Rectal smooth muscle tissue (tissue), 1 donor: Measurements from ENCODE around the gene KIF2A.

ENCODE experiments used
- H3K27ac ChIP-seq: one replicate; pipeline ENCODE4 v1.7.0; 2013; ENCODE audit warnings: low read depth, low read length, inconsistent platforms
- H3K27me3 ChIP-seq: one replicate; pipeline ENCODE4 v1.7.0; 2013; ENCODE audit warnings: low read length; ENCODE audit not compliant: control insufficient read depth, insufficient read depth
- H3K36me3 ChIP-seq: one replicate; pipeline ENCODE4 v1.7.0; 2013; ENCODE audit warnings: low read length; ENCODE audit not compliant: control insufficient read depth, insufficient read depth
- H3K4me1 ChIP-seq: one replicate; pipeline ENCODE4 v1.7.0; 2013; ENCODE audit warnings: low read length; ENCODE audit not compliant: control insufficient read depth, insufficient read depth
- H3K4me3 ChIP-seq: one replicate; pipeline ENCODE4 v1.7.0; 2013; ENCODE audit warnings: low read length
- H3K9ac ChIP-seq: one replicate; pipeline ENCODE4 v1.7.0; 2013; ENCODE audit warnings: low read length

KIF2A gene

GRCh38 chr5:62340979-62341378 lies 35.0 kb downstream of the KIF2A start:
- no peak overlapping the region for H3K9ac ChIP-seq
- no peaks in the 10 kb centered on the region for H3K4me1 ChIP-seq
- no peak overlapping the region for H3K27ac ChIP-seq
- no peaks in the 10 kb centered on the region for H3K36me3 ChIP-seq
- no peak overlapping the region for H3K4me3 ChIP-seq
- no peaks in the 10 kb centered on the region for H3K27me3 ChIP-seq

GRCh38 chr5:62341783-62342475 lies 35.9 kb downstream of the KIF2A start:
- no peak overlapping the region for H3K9ac ChIP-seq
- H3K27me3 ChIP-seq, result no peaks in the 10 kb centered on the region
- no peaks in the 10 kb centered on the region for H3K36me3 ChIP-seq
- no peak overlapping the region for H3K27ac ChIP-seq
- no peaks in the 10 kb centered on the region for H3K4me1 ChIP-seq
- no peak overlapping the region for H3K4me3 ChIP-seq

GRCh38 chr5:62342476-62342837 lies 36.5 kb downstream of the KIF2A start:
- H3K27me3 ChIP-seq, result no peaks in the 10 kb centered on the region
- H3K36me3 ChIP-seq, result no peaks in the 10 kb centered on the region
- H3K4me3 ChIP-seq, result no peak overlapping the region
- no peaks in the 10 kb centered on the region for H3K4me1 ChIP-seq
- no peak overlapping the region for H3K9ac ChIP-seq
- H3K27ac ChIP-seq, result no peak overlapping the region

- H3K4me3 ChIP-seq, result no peak overlapping the region
- H3K27ac ChIP-seq, result no peak overlapping the region
- no peaks in the 10 kb centered on the region for H3K4me1 ChIP-seq
- H3K27me3 ChIP-seq, result no peaks in the 10 kb centered on the region
- H3K9ac ChIP-seq, result no peak overlapping the region
- no peaks in the 10 kb centered on the region for H3K36me3 ChIP-seq
Observed at GRCh38 chr5:62343428-62343827, 37.4 kb downstream of the KIF2A start.

- Histone ChIP-seq H3K36me3 (no peaks in the 10 kb centered on the region), H3K27ac (no peak overlapping the region), H3K4me1 (no peaks in the 10 kb centered on the region), H3K9ac (no peak overlapping the region), H3K4me3 (no peak overlapping the region), H3K27me3 (no peaks in the 10 kb centered on the region)
Observed at GRCh38 chr5:62346748-62347147, 40.7 kb downstream of the KIF2A start.

GRCh38 chr5:62347928-62348327 lies 41.9 kb downstream of the KIF2A start:
- Histone ChIP-seq H3K36me3 (no peaks in the 10 kb centered on the region), H3K9ac (no peak overlapping the region), H3K27ac (no peak overlapping the region), H3K27me3 (no peaks in the 10 kb centered on the region), H3K4me3 (no peak overlapping the region), H3K4me1 (no peaks in the 10 kb centered on the region)

GRCh38 chr5:62348723-62349481 lies 42.9 kb downstream of the KIF2A start:
- Histone ChIP-seq H3K9ac (no peak overlapping the region), H3K27me3 (no peaks in the 10 kb centered on the region), H3K4me3 (no peak overlapping the region), H3K4me1 (no peaks in the 10 kb centered on the region), H3K36me3 (no peaks in the 10 kb centered on the region), H3K27ac (no peak overlapping the region)

GRCh38 chr5:62354028-62354874 lies 48.2 kb downstream of the KIF2A start:
- peaks cover 3% of the 10 kb centered on the region for H3K36me3 ChIP-seq
- H3K27me3 ChIP-seq, result no peaks in the 10 kb centered on the region
- no peak overlapping the region for H3K4me3 ChIP-seq
- H3K4me1 ChIP-seq, result no peaks in the 10 kb centered on the region
- no peak overlapping the region for H3K27ac ChIP-seq
- no peak overlapping the region for H3K9ac ChIP-seq

- no peak overlapping the region for H3K27ac ChIP-seq
- H3K9ac ChIP-seq, result no peak overlapping the region
- no peaks in the 10 kb centered on the region for H3K27me3 ChIP-seq
- no peaks in the 10 kb centered on the region for H3K4me1 ChIP-seq
- H3K4me3 ChIP-seq, result no peak overlapping the region
- H3K36me3 ChIP-seq, result peaks cover 7% of the 10 kb centered on the region
Observed at GRCh38 chr5:62362701-62363100, 56.7 kb downstream of the KIF2A start.

GRCh38 chr5:62369039-62369438 lies 63.0 kb downstream of the KIF2A start:
- Histone ChIP-seq H3K4me1 (no peaks in the 10 kb centered on the region), H3K36me3 (peaks cover 7% of the 10 kb centered on the region), H3K9ac (no peak overlapping the region), H3K27me3 (no peaks in the 10 kb centered on the region), H3K27ac (no peak overlapping the region), H3K4me3 (no peak overlapping the region)

GRCh38 chr5:62371409-62371808 lies 65.4 kb downstream of the KIF2A start:
- H3K27me3 ChIP-seq, result no peaks in the 10 kb centered on the region
- no peaks in the 10 kb centered on the region for H3K4me1 ChIP-seq
- no peak overlapping the region for H3K9ac ChIP-seq
- H3K36me3 ChIP-seq, result peaks cover 5% of the 10 kb centered on the region
- H3K4me3 ChIP-seq, result no peak overlapping the region
- H3K27ac ChIP-seq, result no peak overlapping the region

- H3K4me3 ChIP-seq, result no peak overlapping the region
- H3K36me3 ChIP-seq, result peaks cover 5% of the 10 kb centered on the region
- H3K4me1 ChIP-seq, result no peaks in the 10 kb centered on the region
Observed at GRCh38 chr5:62372600-62372999, 66.6 kb downstream of the KIF2A start.

More at GRCh38 chr5:62372600-62372999, 66.6 kb downstream of the KIF2A start:
- H3K9ac ChIP-seq, result no peak overlapping the region
- no peak overlapping the region for H3K27ac ChIP-seq
- no peaks in the 10 kb centered on the region for H3K27me3 ChIP-seq
